Liver (tissue), 9 donors: ENCODE measurements around the gene ODAD2. TPM values are rescaled to one million over a fixed set of nuclear protein-coding genes. Genes with fewer than 3 reads are reported as not detected.
"Not testable (repeated sequence)": the region's sequence is repeated elsewhere in the genome, so short reads cannot be mapped to it uniquely, and the experiment has no call there.

Experiments used
- DNase-seq: peaks from one replicate; pipeline ENCODE4 v3.0.0-alpha.2; 2017; ENCODE audit warnings: low spot score
- H3K27ac ChIP-seq, 2 donors: one replicate each; pipeline ENCODE4 v1.7.0; 2013; ENCODE audit warnings: inconsistent platforms in 2 of 2, low read length in 2 of 2, control low read depth in 1 of 2, low read depth in 1 of 2, mild to moderate bottlenecking in 1 of 2
- H3K27me3 ChIP-seq, 4 donors: one replicate each; pipeline versions ENCODE4 v1.6.1 to v1.7.0; 2013; ENCODE audit warnings: low read length in 3 of 4, inconsistent platforms in 1 of 4, mild to moderate bottlenecking in 1 of 4, moderate library complexity in 1 of 4; ENCODE audit not compliant: control insufficient read depth in 4 of 4, insufficient read depth in 4 of 4
- H3K36me3 ChIP-seq, 4 donors: one replicate each; pipeline versions ENCODE4 v1.6.1 to v1.7.0; 2013; ENCODE audit warnings: low read length in 3 of 4, mild to moderate bottlenecking in 3 of 4, low read depth in 1 of 4, moderate library complexity in 1 of 4; ENCODE audit not compliant: control insufficient read depth in 4 of 4, insufficient read depth in 3 of 4
- H3K4me1 ChIP-seq, 4 donors: one replicate each; pipeline versions ENCODE4 v1.6.1 to v1.7.0; 2013; ENCODE audit warnings: low read length in 3 of 4, mild to moderate bottlenecking in 3 of 4, moderate library complexity in 1 of 4; ENCODE audit not compliant: control insufficient read depth in 4 of 4, insufficient read depth in 4 of 4
- H3K4me3 ChIP-seq, 3 donors: one replicate each; pipeline versions ENCODE4 v1.6.1 to v1.7.0; 2013; ENCODE audit warnings: low read length in 3 of 3, control low read depth in 1 of 3, low read depth in 1 of 3, mild to moderate bottlenecking in 1 of 3
- H3K9ac ChIP-seq, 2 donors: one replicate each; pipeline ENCODE4 v1.7.0; 2013; ENCODE audit warnings: low read length in 2 of 2, mild to moderate bottlenecking in 2 of 2, moderate library complexity in 2 of 2, control low read depth in 1 of 2, low read depth in 1 of 2
- H3K9me3 ChIP-seq, 4 donors: one replicate each; pipeline versions ENCODE4 v1.6.1 to v1.7.0; 2013; ENCODE audit warnings: low read length in 3 of 4; ENCODE audit not compliant: control insufficient read depth in 4 of 4
- FOXA1 ChIP-seq: IDR thresholded peaks from 2 replicates; pipeline ENCODE4 v1.6.1; 2016; ENCODE audit warnings: antibody characterized with exemption
- HNF4A ChIP-seq, 2 donors: conservative IDR thresholded peaks; 2 replicates each; pipeline ENCODE4 v1.6.1; 2016; ENCODE audit warnings: antibody characterized with exemption in 2 of 2, mild to moderate bottlenecking in 2 of 2
- RAD21 ChIP-seq, 2 donors: IDR thresholded peaks; 2 replicates each; pipeline ENCODE4 v1.6.1; 2016; ENCODE audit warnings: antibody characterized with exemption in 2 of 2, mild to moderate bottlenecking in 2 of 2
- SP1 ChIP-seq: IDR thresholded peaks from 2 replicates; pipeline ENCODE4 v1.6.1; 2018; ENCODE audit warnings: antibody characterized with exemption, mild to moderate bottlenecking
- YY1 ChIP-seq: IDR thresholded peaks from 2 replicates; pipeline ENCODE4 v1.6.1; 2016; ENCODE audit warnings: antibody characterized with exemption, mild to moderate bottlenecking
- WGBS: extraction: QIAGEN DNeasy Blood & Tissue Kit; methylation state at CpG from one replicate; pipeline ENCODE4 v1.1.7; 2013; 5-methylcytosine and 5-hydroxymethylcytosine counted together
- polyA plus RNA-seq, 2 donors: library from polyadenylated mRNA; stranded (reverse) in 1 of 2; unstranded in 1 of 2; fragments of 200-250 nt in 1 of 2; fragments of >200 nt in 1 of 2; fragmentation: Nextera tagmentation in 1 of 2; extraction: Ambion mirVana in 1 of 2; gene quantifications; one replicate each; pipeline versions ENCODE4 v1.2.1 to v1.2.3, GENCODE V29; 2013 to 2015
- total RNA-seq, 2 donors: library from RNA; depleted of rRNA; stranded (reverse); fragments of >200 nt; gene quantifications; one replicate each; pipeline ENCODE4 v1.2.3, GENCODE V29; 2014
- TF ChIP-seq, protein P1 (sequence below): fragments of 150-350 bp; IDR thresholded peaks from 2 replicates; pipeline ENCODE4 v1.5.1; 2017; ENCODE audit warnings: improper control_type of control experiment, low read depth, low read length; ENCODE audit not compliant: missing input control
- donor health status: healthy.
- donor health status: healthy.
- donor health status: healthy.
- donor health status: healthy.
- donor health status: healthy.

The ODAD2 gene
- total and polyA plus RNA-seq, 4 donors = 0.14 to 0.84 (median 0.38) TPM

DNA sequence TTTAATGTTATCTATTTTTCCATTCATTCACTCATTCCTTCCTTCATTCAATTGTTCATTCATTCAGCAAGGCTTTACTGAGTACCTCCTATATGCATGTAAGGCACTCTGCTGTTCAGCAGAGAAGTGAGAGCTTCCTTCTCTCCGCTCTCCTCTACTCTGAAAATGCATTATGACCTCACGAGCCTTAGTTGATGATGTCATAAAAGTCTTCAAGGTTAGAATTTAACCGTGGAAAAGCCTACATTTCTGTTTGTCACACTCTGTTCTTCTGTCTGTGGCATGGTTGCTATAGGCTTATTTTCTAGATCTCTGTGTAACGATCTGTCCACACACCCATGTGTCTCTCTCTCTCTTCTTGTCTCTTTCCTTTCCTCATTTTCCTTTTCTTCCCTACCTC lies 17.1 kb downstream of the ODAD2 start:
- TF ChIP-seq SP1 = no peak
- TF ChIP-seq RAD21 (IDR thresholded peaks at IDR 0.05) = no peak
- no peaks in the 10 kb centered on the region for H3K4me1 ChIP-seq
- 86% methylated on average over 4 of the region's 4 CpGs for WGBS
- peaks cover 0 to 3% (median 0%) of the 10 kb centered on the region in 4 donors for H3K27me3 ChIP-seq
- no peaks in the 10 kb centered on the region for H3K36me3 ChIP-seq
- no peak for DNase-seq
- no peaks in the 10 kb centered on the region for H3K9me3 ChIP-seq
- H3K4me3 ChIP-seq = no peak overlapping the region
- no peak overlapping the region for H3K27ac ChIP-seq
- H3K9ac ChIP-seq = no peak overlapping the region

DNA sequence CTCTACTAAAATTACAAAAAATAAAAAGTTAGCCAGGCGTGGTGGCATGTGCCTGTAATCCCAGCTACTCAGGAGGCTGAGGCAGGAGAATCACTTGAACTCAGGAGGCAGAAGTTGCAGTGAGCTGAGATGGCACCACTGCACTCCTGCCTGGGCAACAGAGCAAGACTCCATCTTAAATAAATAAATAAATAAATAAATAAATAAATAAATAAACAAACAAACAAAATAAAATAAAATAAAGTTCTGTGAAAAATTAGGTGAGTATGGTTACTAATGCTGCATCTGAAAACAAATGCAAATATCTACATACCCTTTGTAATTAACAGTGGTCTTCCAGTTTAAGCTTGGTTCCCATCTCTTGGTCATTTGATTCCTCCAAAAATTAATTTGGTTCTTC lies 28.1 kb downstream of the ODAD2 start:
- not testable (repeated sequence) for DNase-seq, H3K9me3 ChIP-seq, H3K36me3 ChIP-seq, H3K4me3 ChIP-seq, H3K27me3 ChIP-seq, H3K27ac ChIP-seq, H3K4me1 ChIP-seq, H3K9ac ChIP-seq
- WGBS = 88% methylated on average over 1 of the region's 1 CpG

DNA sequence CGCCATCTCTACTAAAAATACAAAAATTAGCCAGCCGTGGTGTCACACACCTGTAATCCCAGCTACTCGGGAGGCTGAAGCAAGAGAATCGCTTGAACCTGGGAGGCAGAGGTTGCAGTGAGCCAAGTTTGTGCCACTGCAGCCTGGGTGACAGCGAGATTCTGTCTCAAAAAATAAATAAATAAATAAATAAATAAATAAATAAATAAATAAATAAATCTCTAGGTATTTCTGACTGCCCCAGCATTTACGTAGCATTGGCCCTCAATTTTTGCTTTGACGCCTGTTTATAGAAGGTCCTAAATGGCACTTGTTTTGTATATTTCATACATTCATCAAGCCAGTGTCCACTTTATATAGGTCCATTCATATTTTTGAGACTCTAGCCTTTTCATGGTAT lies 28.9 kb downstream of the ODAD2 start:
- not testable (repeated sequence) for H3K36me3 ChIP-seq, H3K4me3 ChIP-seq, H3K27ac ChIP-seq, H3K4me1 ChIP-seq, H3K27me3 ChIP-seq, DNase-seq, H3K9ac ChIP-seq, H3K9me3 ChIP-seq
- WGBS = 92% methylated on average over 7 of the region's 7 CpGs

DNA sequence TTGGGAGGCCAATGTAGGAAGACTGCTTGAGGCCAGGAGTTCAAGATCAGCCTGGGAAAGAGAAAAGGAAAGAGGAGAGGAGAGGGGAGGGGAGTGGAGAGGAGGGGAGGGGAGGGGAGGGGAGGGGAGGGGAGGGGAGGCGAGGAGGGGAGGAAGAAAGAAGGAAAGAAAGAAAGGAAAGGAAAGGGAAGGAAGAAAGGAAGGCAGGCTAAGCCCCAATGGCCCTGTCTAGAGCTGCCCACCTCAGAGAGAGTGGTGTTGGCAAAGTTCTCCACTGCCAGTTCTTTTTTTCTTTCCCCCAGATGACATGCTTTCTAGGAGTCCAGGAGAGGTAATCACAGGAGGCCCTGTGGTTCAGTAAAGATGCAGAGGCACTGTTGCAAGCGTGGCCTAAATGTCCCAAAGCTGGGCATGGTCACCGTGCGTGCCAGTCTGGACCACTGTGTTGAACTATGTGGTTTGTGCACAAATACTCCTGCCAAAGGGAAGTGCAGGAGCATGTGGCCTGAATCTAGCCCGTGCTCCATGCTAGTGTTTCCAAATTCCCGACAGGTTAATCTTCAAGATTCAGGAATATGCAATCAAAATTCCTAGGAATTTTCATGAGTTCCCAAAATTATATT lies 39.7 kb downstream of the ODAD2 start:
- 95% methylated on average over 6 of the region's 6 CpGs for WGBS
- TF ChIP-seq HNF4A (conservative IDR thresholded peaks at IDR 0.05) = no peak
- TF ChIP-seq FOXA1 = no peak
- no peak for TF ChIP-seq YY1
- TF ChIP-seq, protein P1, sequence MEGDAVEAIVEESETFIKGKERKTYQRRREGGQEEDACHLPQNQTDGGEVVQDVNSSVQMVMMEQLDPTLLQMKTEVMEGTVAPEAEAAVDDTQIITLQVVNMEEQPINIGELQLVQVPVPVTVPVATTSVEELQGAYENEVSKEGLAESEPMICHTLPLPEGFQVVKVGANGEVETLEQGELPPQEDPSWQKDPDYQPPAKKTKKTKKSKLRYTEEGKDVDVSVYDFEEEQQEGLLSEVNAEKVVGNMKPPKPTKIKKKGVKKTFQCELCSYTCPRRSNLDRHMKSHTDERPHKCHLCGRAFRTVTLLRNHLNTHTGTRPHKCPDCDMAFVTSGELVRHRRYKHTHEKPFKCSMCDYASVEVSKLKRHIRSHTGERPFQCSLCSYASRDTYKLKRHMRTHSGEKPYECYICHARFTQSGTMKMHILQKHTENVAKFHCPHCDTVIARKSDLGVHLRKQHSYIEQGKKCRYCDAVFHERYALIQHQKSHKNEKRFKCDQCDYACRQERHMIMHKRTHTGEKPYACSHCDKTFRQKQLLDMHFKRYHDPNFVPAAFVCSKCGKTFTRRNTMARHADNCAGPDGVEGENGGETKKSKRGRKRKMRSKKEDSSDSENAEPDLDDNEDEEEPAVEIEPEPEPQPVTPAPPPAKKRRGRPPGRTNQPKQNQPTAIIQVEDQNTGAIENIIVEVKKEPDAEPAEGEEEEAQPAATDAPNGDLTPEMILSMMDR = no peak
- no peak for TF ChIP-seq RAD21 (IDR thresholded peaks at IDR 0.05)
- no peak for DNase-seq
- no peak overlapping the region for H3K27ac ChIP-seq
- no peak overlapping the region for H3K4me3 ChIP-seq
- H3K9me3 ChIP-seq = no peaks in the 10 kb centered on the region
- H3K4me1 ChIP-seq = no peaks in the 10 kb centered on the region
- no peak overlapping the region for H3K9ac ChIP-seq
- no peaks in the 10 kb centered on the region for H3K36me3 ChIP-seq
- no peaks in the 10 kb centered on the region for H3K27me3 ChIP-seq

DNA sequence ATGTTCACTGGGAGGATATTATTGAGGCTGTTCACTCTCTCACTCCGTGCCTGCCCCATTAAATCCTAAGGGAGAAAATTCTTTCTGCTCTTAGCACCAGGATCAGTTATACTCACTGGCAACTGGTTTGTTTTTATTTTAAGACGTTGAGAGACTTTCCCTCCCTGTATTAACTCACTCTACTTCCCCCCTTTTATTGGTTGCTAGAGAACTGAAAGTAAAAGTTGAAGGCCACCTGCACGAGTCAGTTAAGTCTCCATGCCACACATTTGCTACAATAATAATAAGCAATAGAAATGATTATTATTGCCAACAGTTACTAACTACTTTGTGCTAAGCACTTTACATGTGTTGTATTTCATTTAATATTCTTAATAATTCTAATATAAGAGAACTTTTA lies 40.5 kb downstream of the ODAD2 start:
- not testable (repeated sequence) for H3K9ac ChIP-seq

More for the DNA sequence above, 40.5 kb downstream of the ODAD2 start:
- not testable (repeated sequence) for H3K27ac ChIP-seq, H3K27me3 ChIP-seq, DNase-seq, H3K4me3 ChIP-seq, H3K4me1 ChIP-seq, H3K36me3 ChIP-seq, H3K9me3 ChIP-seq
- 50% methylated on average over 3 of the region's 3 CpGs for WGBS
